SK-N-SH (cell line): ENCODE measurements around the gene GLG1. TPM values are rescaled to one million over a fixed set of nuclear protein-coding genes. Genes with fewer than 3 reads are reported as not detected.
"Not testable (repeated sequence)": the region's sequence is repeated elsewhere in the genome, so short reads cannot be mapped to it uniquely, and the experiment has no call there.

Source experiments
- CTCF ChIA-PET: fragments of 300-600, 350-600 bp; formaldehyde crosslinking; extraction: SDS; loops from one replicate; lab custom pipeline; 2021; lab: Yijun Ruan, JAX
- POLR2A ChIA-PET: fragments of 350-600 bp; sonication (Branson Sonifier 250); formaldehyde crosslinking; extraction: SDS; loops from one replicate; lab custom pipeline; 2020; ENCODE audit warnings: antibody characterized with exemption, inconsistent platforms; lab: Yijun Ruan, JAX
- DNase-seq: peaks from one replicate; pipeline ENCODE4 v3.0.0; 2012
- H2AFZ ChIP-seq: fragments of 200-600 bp; sonication (generic); 2 replicates; pipeline ENCODE4 v1.8.1; 2016; ENCODE audit warnings: antibody characterized with exemption, mild to moderate bottlenecking, low read depth
- H3F3A ChIP-seq: fragments of 200-600 bp; sonication (generic); replicated peaks from 2 replicates; pipeline ENCODE3; 2016; ENCODE audit warnings: antibody characterized with exemption, mild to moderate bottlenecking; ENCODE audit not compliant: insufficient read depth
- H3K27ac ChIP-seq, 2 experiments: fragments of 200-500 bp in 1 of 2; fragments of 200-600 bp in 1 of 2; sonication (Bioruptor generic) in 1 of 2; sonication (generic), shearing (Covaris generic) in 1 of 2; 2 replicates each; pipeline versions ENCODE4 v1.5.1 to v1.6.1; 2014 to 2016; ENCODE audit warnings: low read depth in 2 of 2, inconsistent platforms in 1 of 2, low read length in 1 of 2, mild to moderate bottlenecking in 1 of 2, mixed read lengths in 1 of 2
- H3K27me3 ChIP-seq: fragments of 200-600 bp; sonication (generic), shearing (Covaris generic); 2 replicates; pipeline ENCODE4 v1.6.1; 2016; ENCODE audit warnings: mixed run types; ENCODE audit not compliant: insufficient read depth
- H3K36me3 ChIP-seq, 2 experiments: fragments of 200-500 bp in 1 of 2; fragments of 200-600 bp in 1 of 2; sonication (Bioruptor generic) in 1 of 2; sonication (generic) in 1 of 2; replicated peaks in 1 of 2; 2 replicates each; pipeline versions ENCODE3 to v1.5.1; 2014 to 2016; ENCODE audit warnings: low read length in 1 of 2, mild to moderate bottlenecking in 1 of 2; ENCODE audit not compliant: insufficient read depth in 2 of 2, control insufficient read depth in 1 of 2
- H3K4me1 ChIP-seq, 2 experiments: fragments of 200-500 bp in 1 of 2; fragments of 200-600 bp in 1 of 2; sonication (Bioruptor generic) in 1 of 2; sonication (generic), shearing (Covaris generic) in 1 of 2; 2 replicates each; pipeline versions ENCODE4 v1.5.1 to v1.6.1; 2014 to 2016; ENCODE audit warnings: low read depth in 1 of 2, low read length in 1 of 2, mixed run types in 1 of 2; ENCODE audit not compliant: insufficient read depth in 2 of 2, control insufficient read depth in 1 of 2
- H3K4me2 ChIP-seq: fragments of 200-600 bp; sonication (generic), shearing (Covaris generic); 2 replicates; pipeline ENCODE4 v1.6.1; 2017; ENCODE audit warnings: mixed run types
- H3K4me3 ChIP-seq, 2 experiments: fragments of 200-500 bp in 1 of 2; fragments of 200-600 bp in 1 of 2; sonication (Bioruptor generic) in 1 of 2; sonication (generic), shearing (Covaris generic) in 1 of 2; 2 replicates each; pipeline versions ENCODE4 v1.5.1 to v1.8.1; 2014 to 2016; ENCODE audit warnings: low read depth in 2 of 2, inconsistent platforms in 1 of 2, low read length in 1 of 2, mild to moderate bottlenecking in 1 of 2, mixed read lengths in 1 of 2, moderate library complexity in 1 of 2
- H3K79me2 ChIP-seq: fragments of 200-600 bp; sonication (generic); 2 replicates; pipeline ENCODE4 v1.8.1; 2017; ENCODE audit warnings: mild to moderate bottlenecking; ENCODE audit not compliant: insufficient read depth
- H3K9ac ChIP-seq: fragments of 200-600 bp; sonication (generic); 2 replicates; pipeline ENCODE4 v1.6.1; 2017; ENCODE audit warnings: mixed run types
- H3K9me2 ChIP-seq: fragments of 200-600 bp; sonication (generic); 2 replicates; pipeline ENCODE4 v1.6.1; 2017; ENCODE audit warnings: mixed run types
- H3K9me3 ChIP-seq: fragments of 200-600 bp; sonication (generic); 2 replicates; pipeline ENCODE4 v1.6.1; 2017; ENCODE audit warnings: mixed run types, mild to moderate bottlenecking, moderate library complexity
- H4K20me1 ChIP-seq: fragments of 200-600 bp; sonication (generic); 2 replicates; pipeline ENCODE4 v1.6.1; 2017; ENCODE audit warnings: mild to moderate bottlenecking, mixed run types; ENCODE audit not compliant: insufficient read depth
- WGBS: methylation state at CpG from one replicate; pipeline ENCODE4 v1.1.6; 2017; ENCODE audit warnings: low lambda C conversion rate; 5-methylcytosine and 5-hydroxymethylcytosine counted together
- polyA plus RNA-seq, 3 experiments: library from polyadenylated mRNA; depleted of rRNA; stranded (reverse); fragments of >200 nt; gene quantifications; 2 replicates each; pipeline ENCODE4 v1.2.3, GENCODE V29; 2012

GLG1 gene
- polyA plus RNA-seq, 1 of the 3 experiments (the other 2 are of a cell fraction), result 71.1 TPM

- 100% methylated on average over 2 of the region's 3 CpGs for WGBS
- CTCF ChIA-PET, H3K9me2 ChIP-seq, H3K36me3 ChIP-seq, DNase-seq, H3K4me3 ChIP-seq, POLR2A ChIA-PET, H4K20me1 ChIP-seq, H3K4me1 ChIP-seq, H3K9me3 ChIP-seq, H3K27ac ChIP-seq, H3K9ac ChIP-seq, H3K27me3 ChIP-seq, H2AFZ ChIP-seq, H3F3A ChIP-seq, H3K4me2 ChIP-seq: not testable (repeated sequence)
- H3K79me2 ChIP-seq, result peaks cover 12% of the 10 kb centered on the region; the same call in 1 of the 2 replicates
These were observed 63.9 kb downstream of the GLG1 start for GRCh38 chr16:74542911-74543578.

GRCh38 chr16:74540663-74541062 lies 66.3 kb downstream of the GLG1 start:
- not testable (repeated sequence) for H2AFZ ChIP-seq, H3K4me1 ChIP-seq
- 63% methylated on average over 4 of the region's 6 CpGs for WGBS

GRCh38 chr16:74538801-74539200 lies 68.1 kb downstream of the GLG1 start:
- H3K27ac ChIP-seq, H3K4me1 ChIP-seq, H3K27me3 ChIP-seq, H3K36me3 ChIP-seq, DNase-seq, H3F3A ChIP-seq, POLR2A ChIA-PET, H2AFZ ChIP-seq, H3K79me2 ChIP-seq, H3K4me3 ChIP-seq, H3K4me2 ChIP-seq, H3K9me3 ChIP-seq, H3K9me2 ChIP-seq, H3K9ac ChIP-seq, H4K20me1 ChIP-seq, CTCF ChIA-PET: not testable (repeated sequence)
- WGBS, result no CpG with 5 or more reads among the region's 3 CpGs

More at GRCh38 chr16:74540663-74541062, 66.3 kb downstream of the GLG1 start:
- H3K27ac ChIP-seq, H3K9me2 ChIP-seq, H3K4me3 ChIP-seq, H4K20me1 ChIP-seq, H3K9ac ChIP-seq, CTCF ChIA-PET, H3F3A ChIP-seq, H3K4me2 ChIP-seq, H3K9me3 ChIP-seq, H3K27me3 ChIP-seq, POLR2A ChIA-PET, DNase-seq, H3K36me3 ChIP-seq: not testable (repeated sequence)
- H3K79me2 ChIP-seq, result peaks cover 13% of the 10 kb centered on the region

GRCh38 chr16:74537746-74538145 lies 69.2 kb downstream of the GLG1 start:
- H3K4me2 ChIP-seq, H4K20me1 ChIP-seq, H3F3A ChIP-seq, H3K4me3 ChIP-seq, POLR2A ChIA-PET, H3K79me2 ChIP-seq, H3K27me3 ChIP-seq, CTCF ChIA-PET, H3K9me3 ChIP-seq, H3K4me1 ChIP-seq, H3K9me2 ChIP-seq, H3K9ac ChIP-seq, H2AFZ ChIP-seq, H3K36me3 ChIP-seq, DNase-seq, H3K27ac ChIP-seq: not testable (repeated sequence)
- 94% methylated on average over 1 of the region's 1 CpG for WGBS
